Spleen (tissue), 11 donors: ENCODE measurements around the gene SLC17A8. TPM values are rescaled to one million over a fixed set of nuclear protein-coding genes. Genes with fewer than 3 reads are reported as not detected.

Source experiments
- DNase-seq: peaks from one replicate; pipeline ENCODE4 v3.0.0-alpha.2; 2020
- H3K27ac ChIP-seq, 8 donors: fragments of 200-600 bp; sonication (generic) in 7 of 8; 1 replicate in 4 of 8; 2 replicates in 4 of 8; pipeline versions ENCODE4 v1.5.0 to v1.8.0; 2016 to 2021; ENCODE audit warnings: inconsistent platforms in 4 of 8, mild to moderate bottlenecking in 4 of 8, moderate library complexity in 1 of 8
- H3K27me3 ChIP-seq, 7 donors: fragments of 200-600 bp; sonication (generic) in 6 of 7; replicated peaks in 1 of 7; 1 replicate in 4 of 7; 2 replicates in 3 of 7; pipeline versions ENCODE4 v1.5.0 to v1.8.0; 2016 to 2021; ENCODE audit warnings: inconsistent platforms in 3 of 7, mild to moderate bottlenecking in 1 of 7
- H3K36me3 ChIP-seq, 6 donors: fragments of 200-600 bp; sonication (generic) in 5 of 6; 1 replicate in 4 of 6; 2 replicates in 2 of 6; pipeline versions ENCODE4 v1.5.0 to v1.8.0; 2016 to 2021; ENCODE audit warnings: inconsistent platforms in 2 of 6
- H3K4me1 ChIP-seq, 6 donors: fragments of 200-600 bp; sonication (generic) in 5 of 6; 1 replicate in 3 of 6; 2 replicates in 3 of 6; pipeline versions ENCODE4 v1.5.0 to v1.8.0; 2016 to 2021; ENCODE audit warnings: inconsistent platforms in 3 of 6
- H3K4me3 ChIP-seq, 8 donors: fragments of 200-600 bp; sonication (generic) in 7 of 8; 1 replicate in 4 of 8; 2 replicates in 4 of 8; pipeline versions ENCODE4 v1.5.0 to v1.8.0; 2016 to 2021; ENCODE audit warnings: inconsistent platforms in 4 of 8, mild to moderate bottlenecking in 4 of 8, moderate library complexity in 2 of 8
- H3K9me3 ChIP-seq, 8 donors: fragments of 200-600 bp; sonication (generic) in 7 of 8; 1 replicate in 4 of 8; 2 replicates in 4 of 8; pipeline versions ENCODE4 v1.5.0 to v1.8.0; 2016 to 2021; ENCODE audit warnings: inconsistent platforms in 4 of 8
- CTCF ChIP-seq, 11 experiments: fragments of 200-600 bp in 7 of 11; fragments of 450-650 bp in 4 of 11; sonication (generic) in 4 of 11; IDR thresholded peaks in 8 of 11; conservative IDR thresholded peaks in 3 of 11; 1 replicate in 7 of 11; 2 replicates in 4 of 11; pipeline versions ENCODE4 v1.4.0 to v1.8.0; 2016 to 2021; ENCODE audit warnings: antibody characterized with exemption in 11 of 11, inconsistent platforms in 4 of 11, mild to moderate bottlenecking in 1 of 11
- POLR2A ChIP-seq, 3 donors: fragments of 450-650 bp; IDR thresholded peaks; one replicate each; pipeline ENCODE4 v1.5.1; 2017; ENCODE audit warnings: antibody characterized with exemption in 3 of 3, mild to moderate bottlenecking in 1 of 3
- POLR2AphosphoS5 ChIP-seq, 3 donors: sonication (generic); formaldehyde crosslinking; IDR thresholded peaks; one replicate each; pipeline ENCODE4 v1.5.1; 2017; ENCODE audit warnings: antibody characterized with exemption in 3 of 3
- WGBS, 5 donors: extraction: QIAGEN DNeasy Blood & Tissue Kit in 3 of 5; methylation state at CpG; one replicate each; pipeline versions ENCODE4 v1.1.5 to v1.1.7; 2013 to 2018; 5-methylcytosine and 5-hydroxymethylcytosine counted together
- intact Hi-C: fragments of 100-400 bp; cut with DNase I; formaldehyde crosslinking; loops from one replicate; pipeline ENCODE4 v1.15.0; 2023; ENCODE audit warnings: low total_unique reads
- polyA plus RNA-seq, 3 donors: library from polyadenylated mRNA; stranded (reverse); fragments of 200-250 nt; gene quantifications; one replicate each; pipeline ENCODE4 v1.2.1, GENCODE V29; 2013
- total RNA-seq, 7 donors: library from RNA; depleted of rRNA in 3 of 7; stranded (reverse); fragments of >200 nt in 3 of 7; fragmentation: NEBNext Ultra II Directional in 4 of 7; extraction: Animal tissue kit (Norgen Biotek cat#: 25700) in 4 of 7; gene quantifications; one replicate each; pipeline versions ENCODE4 v1.1.0 to v1.2.1, GENCODE V29; 2016 to 2021
- donor health status: healthy with polysubstance abuse.
- donor health status: DM: no; HTN: no; CAD: no; lungs with moderate emphysema.
- donor health status: DM: no; HTN: no; CAD: no.
- donor health status: Bipolar disorder and iron deficiency.
- donor health status: healthy.
- donor health status: DM: no; HTN: no; CAD: no.
- donor health status: DM: yes; HTN: yes; CAD: no.

The SLC17A8 gene
- total and polyA plus RNA-seq, 10 donors: 0.02 to 0.34 TPM; not detected in 8

GRCh38 chr12:100383586-100384558, 27.0 kb downstream of the SLC17A8 start:
- H3K9me3 ChIP-seq: no peaks in the 10 kb centered on the region
- H3K36me3 ChIP-seq: no peaks in the 10 kb centered on the region
- no peak overlapping the region for H3K4me3 ChIP-seq
- H3K27ac ChIP-seq: no peak overlapping the region
- DNase-seq: no peak
- 81 to 90% (median 84%) methylated on average over 9 of the region's 9 CpGs for WGBS, 5 donors
- no peak for TF ChIP-seq POLR2A (IDR thresholded peaks at IDR 0.05)
- TF ChIP-seq POLR2AphosphoS5 (IDR thresholded peaks at IDR 0.05): no peak
- TF ChIP-seq CTCF (IDR thresholded peaks at IDR 0.05 in 8 of 11, conservative IDR thresholded peaks at IDR 0.05 in 3 of 11): no peak
- H3K27me3 ChIP-seq: no peaks in the 10 kb centered on the region
- intact Hi-C loops: no loop called here
- H3K4me1 ChIP-seq: no peaks in the 10 kb centered on the region

- H3K27ac ChIP-seq: no peak overlapping the region
- H3K4me3 ChIP-seq: no peak overlapping the region
- intact Hi-C loops: no loop called here
- H3K4me1 ChIP-seq: no peaks in the 10 kb centered on the region
- no peak for TF ChIP-seq POLR2AphosphoS5 (IDR thresholded peaks at IDR 0.05)
- no peak for TF ChIP-seq POLR2A (IDR thresholded peaks at IDR 0.05)
- no peak for TF ChIP-seq CTCF (IDR thresholded peaks at IDR 0.05 in 8 of 11, conservative IDR thresholded peaks at IDR 0.05 in 3 of 11)
- no peaks in the 10 kb centered on the region for H3K27me3 ChIP-seq
- no peaks in the 10 kb centered on the region for H3K9me3 ChIP-seq
- DNase-seq: no peak
- 68 to 90% (median 84%) methylated on average over 5 of the region's 5 CpGs for WGBS, 5 donors
- H3K36me3 ChIP-seq: no peaks in the 10 kb centered on the region
These were observed 27.7 kb downstream of the SLC17A8 start for GRCh38 chr12:100384559-100384935.

- 83 to 91% (median 86%) methylated on average over 5 of the region's 5 CpGs for WGBS, 5 donors
- intact Hi-C loops: no loop called here
- no peak overlapping the region for H3K27ac ChIP-seq
- H3K4me3 ChIP-seq: no peak overlapping the region
- no peaks in the 10 kb centered on the region for H3K36me3 ChIP-seq
- peaks cover 0 to 6% (median 0%) of the 10 kb centered on the region in 7 donors for H3K27me3 ChIP-seq
- H3K9me3 ChIP-seq: no peaks in the 10 kb centered on the region
- no peak for TF ChIP-seq POLR2A (IDR thresholded peaks at IDR 0.05)
- TF ChIP-seq CTCF (IDR thresholded peaks at IDR 0.05 in 8 of 11, conservative IDR thresholded peaks at IDR 0.05 in 3 of 11): no peak
- TF ChIP-seq POLR2AphosphoS5 (IDR thresholded peaks at IDR 0.05): no peak
- DNase-seq: no peak
- no peaks in the 10 kb centered on the region for H3K4me1 ChIP-seq
These were observed 31.5 kb downstream of the SLC17A8 start for GRCh38 chr12:100388382-100388781.

- H3K27me3 ChIP-seq: peaks cover 0 to 6% (median 0%) of the 10 kb centered on the region in 7 donors
- no peak for DNase-seq
- H3K4me3 ChIP-seq: no peak overlapping the region
- H3K9me3 ChIP-seq: no peaks in the 10 kb centered on the region
- TF ChIP-seq POLR2AphosphoS5 (IDR thresholded peaks at IDR 0.05) (no peak), POLR2A (IDR thresholded peaks at IDR 0.05) (no peak), CTCF (IDR thresholded peaks at IDR 0.05 in 8 of 11, conservative IDR thresholded peaks at IDR 0.05 in 3 of 11) (peak in 6 of 11 experiments; percentile 18 to 32 (median 29))
- no peaks in the 10 kb centered on the region for H3K4me1 ChIP-seq
- no peak overlapping the region for H3K27ac ChIP-seq
- H3K36me3 ChIP-seq: no peaks in the 10 kb centered on the region
- intact Hi-C loops: no loop called here
- WGBS, 5 donors: 57 to 80% (median 65%) methylated on average over 2 of the region's 2 CpGs
These were observed 35.0 kb downstream of the SLC17A8 start for GRCh38 chr12:100391856-100392255.
